IPS-11a (cell line): ENCODE data around the gene TMEM198.

Experiments used
- H3K4me3 ChIP-seq: one replicate; pipeline ENCODE4 v1.5.1; 2013; ENCODE audit warnings: low read depth, low read length, control low read depth

Gene TMEM198

DNA sequence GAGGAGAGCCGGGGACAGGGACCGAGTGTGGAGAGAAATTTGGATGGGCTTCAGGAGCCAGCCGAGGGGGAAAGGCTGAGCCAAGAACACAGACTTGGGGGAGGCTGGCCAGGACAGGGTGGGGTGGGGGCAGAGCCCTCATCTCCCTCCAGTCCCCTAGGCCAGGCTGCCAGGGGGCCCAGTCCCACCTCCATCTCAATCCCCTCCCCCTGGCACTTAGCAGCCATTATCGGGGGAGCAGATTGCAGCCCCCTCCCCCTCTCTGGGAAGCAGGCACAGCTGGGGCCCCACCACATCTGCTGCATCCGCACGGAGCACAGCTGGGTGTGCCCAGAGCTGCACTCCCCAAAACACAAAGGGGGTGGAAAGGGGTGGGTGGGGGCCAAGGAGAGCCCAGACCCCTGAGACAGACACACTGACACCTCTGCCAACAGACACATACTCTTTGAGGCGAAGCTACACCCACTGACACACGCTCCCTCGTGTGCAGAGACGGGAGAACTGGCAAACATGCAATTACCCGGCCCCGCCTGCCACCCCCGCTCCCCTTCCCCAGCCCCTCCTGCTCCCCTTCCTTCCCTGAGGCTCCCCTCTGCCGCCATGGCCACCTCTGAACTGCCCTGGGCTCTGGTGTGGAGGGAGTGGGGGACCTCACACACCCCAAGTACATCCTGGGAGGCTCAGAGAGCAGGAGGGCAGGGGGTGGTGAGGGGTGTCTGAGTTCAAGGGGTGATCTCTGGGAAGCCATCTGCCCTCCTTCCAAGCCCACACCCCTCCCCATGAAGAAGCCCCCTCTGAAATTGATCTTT, 34.7 kb upstream of the TMEM198 start:
- peak overlapping the region; percentile 30 for H3K4me3 ChIP-seq

DNA sequence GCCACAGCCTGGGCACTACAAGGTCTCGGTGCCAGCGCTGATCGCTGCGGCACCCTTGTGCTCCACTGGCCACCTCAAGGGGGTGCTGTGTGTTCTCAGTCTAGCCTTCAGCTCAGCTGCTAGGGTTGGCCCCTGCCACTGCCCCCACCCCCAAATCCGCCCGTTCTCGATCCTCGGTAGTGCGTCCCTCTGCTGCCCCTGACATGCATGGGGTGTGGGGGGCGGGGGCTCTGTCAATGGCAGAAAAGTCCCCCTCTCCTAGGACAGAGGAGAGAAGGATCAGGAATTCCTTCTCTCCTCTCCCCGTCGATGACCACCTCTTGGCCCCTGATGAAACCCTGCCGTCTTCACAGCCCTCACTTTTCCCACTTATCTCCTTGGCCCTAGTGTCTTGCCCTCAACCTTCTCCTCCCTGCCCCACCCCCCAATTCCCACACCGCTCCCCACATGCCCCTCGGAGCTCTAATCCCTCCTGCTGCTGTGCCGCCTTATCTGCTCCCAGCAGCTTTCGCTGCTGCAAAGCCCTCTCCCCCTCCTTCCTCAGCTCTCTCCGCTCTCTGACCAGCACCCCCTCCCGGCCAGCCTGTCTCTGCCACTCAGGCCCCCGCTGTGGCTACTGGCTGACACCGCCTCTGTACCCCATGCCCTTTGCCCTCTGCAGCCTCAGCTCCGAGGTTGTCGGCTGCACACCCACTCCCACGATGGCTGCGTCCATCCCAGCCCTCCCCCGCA, 33.9 kb upstream of the TMEM198 start:
- peak overlapping the region; percentile 30 for H3K4me3 ChIP-seq

DNA sequence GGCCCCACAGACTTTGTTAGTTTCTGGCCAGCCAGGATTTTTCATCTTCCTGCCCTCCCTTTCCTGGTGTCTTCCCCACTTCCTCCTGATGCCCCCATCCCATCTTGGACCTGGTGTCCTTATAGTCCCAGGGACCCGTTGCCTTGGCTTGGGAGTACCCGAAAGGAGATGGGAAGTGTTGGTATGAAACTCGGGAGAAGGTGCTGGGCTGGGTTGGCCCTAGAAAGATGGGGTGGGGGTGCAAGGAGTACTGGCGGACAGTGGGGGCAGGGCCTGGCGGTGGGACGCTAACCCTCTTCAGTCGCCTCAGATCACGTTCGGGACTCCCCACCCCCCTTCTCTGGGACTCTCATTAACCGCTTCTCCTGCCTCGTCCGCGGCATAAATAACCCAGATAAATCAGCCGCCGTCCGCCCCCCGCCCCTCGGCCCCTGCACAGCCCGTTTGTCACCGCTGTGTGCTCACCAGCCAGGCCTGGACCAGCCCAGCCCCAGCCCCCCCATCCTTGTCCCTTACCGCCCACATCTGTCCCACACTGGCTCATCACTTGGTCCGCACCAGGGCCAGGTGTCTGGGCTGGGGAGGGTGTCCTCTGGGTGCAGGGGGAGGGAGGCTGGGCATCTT, 33.2 kb upstream of the TMEM198 start:
- H3K4me3 ChIP-seq: no peak overlapping the region

DNA sequence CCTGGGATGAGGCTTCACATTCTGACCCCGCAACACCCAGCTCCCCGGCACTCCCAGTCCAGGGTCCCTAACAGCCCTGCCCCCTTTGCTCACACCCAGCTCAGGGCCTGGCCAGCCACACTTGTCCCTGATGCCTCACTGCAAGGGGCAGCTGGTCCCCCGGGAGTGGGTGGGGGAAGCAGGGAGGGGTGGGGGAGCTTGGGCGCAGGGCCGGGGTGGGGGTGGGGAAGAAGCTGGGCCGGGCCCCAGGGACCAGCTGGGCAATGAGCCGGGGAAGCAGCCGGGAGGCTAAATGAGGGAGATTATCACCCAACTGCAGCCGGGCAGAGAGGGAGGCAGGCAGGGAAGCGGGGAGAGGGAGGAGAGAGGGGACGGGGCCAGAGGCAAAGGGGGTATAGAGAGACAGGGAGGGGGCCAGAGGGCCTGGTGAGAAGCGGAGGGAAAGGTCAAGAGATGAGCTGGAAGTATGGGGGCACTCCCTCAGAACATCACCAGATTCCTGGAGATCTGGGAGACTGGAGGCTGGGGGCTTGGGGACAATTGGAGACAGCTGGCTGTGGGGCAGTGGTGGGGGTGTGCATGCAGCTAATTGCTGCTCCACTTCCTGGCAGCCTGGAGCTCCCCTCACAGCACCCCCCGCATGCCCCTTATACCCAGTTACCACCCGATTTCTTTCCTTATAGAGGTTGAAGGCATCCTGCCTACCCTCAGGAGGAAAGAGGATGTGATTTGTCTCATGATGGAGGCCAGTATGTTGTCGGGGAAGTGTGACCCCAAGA, 32.1 kb upstream of the TMEM198 start:
- H3K4me3 ChIP-seq: no peak overlapping the region

DNA sequence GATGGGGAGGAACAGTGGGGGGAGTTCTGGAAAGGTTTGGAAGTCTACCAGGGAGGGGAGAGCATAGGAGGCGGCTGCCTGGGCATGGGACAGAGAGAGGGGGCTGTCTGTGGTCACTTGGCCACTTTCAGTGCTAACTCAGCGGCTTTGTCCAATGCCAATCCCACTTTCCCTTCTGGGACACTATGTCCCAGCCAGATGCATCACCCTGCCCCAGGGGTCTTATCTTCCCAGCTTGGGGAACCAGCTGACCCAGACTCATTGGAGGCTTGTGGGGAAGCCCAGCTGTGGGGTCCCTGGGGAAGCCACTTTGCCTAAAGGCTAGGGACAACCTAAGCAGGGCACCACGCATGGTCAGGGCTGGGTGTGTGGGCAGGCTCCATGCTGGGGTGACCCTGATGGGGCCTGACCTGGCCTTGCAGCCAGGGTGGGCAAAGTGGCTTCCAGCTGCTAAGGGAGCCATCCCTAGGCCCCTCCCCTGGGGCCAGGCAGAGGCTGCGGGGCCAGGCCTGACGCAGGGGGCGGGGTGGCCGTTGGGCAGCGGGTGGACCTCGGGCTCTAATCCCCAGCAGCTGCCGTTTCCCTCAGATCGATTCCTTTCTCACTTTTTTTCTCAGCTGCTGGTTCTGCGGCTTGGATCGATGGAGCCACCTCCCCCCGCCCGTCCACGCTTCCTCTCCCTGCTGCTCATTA, 31.2 kb upstream of the TMEM198 start:
- H3K4me3 ChIP-seq: no peak overlapping the region

DNA sequence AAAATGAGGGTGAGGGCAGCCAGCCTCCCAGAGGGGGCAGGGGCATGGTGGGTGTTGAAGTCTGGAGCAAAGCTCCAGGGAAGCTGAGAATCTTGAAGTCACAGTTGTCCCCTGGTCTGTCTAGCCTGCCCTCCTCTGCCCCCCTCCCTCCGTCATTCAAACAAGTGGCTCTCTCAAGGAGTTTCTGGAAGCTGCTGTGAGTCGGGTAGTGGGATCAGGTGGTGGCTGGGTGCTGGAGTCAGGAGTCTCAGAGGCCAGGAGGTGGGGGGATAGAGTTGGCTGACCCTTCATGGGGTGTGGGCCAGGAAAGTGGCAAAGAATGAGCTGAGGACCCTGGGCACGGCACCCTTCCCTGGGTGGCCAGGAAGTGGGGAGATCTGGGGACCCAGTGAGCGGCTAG, 30.0 kb upstream of the TMEM198 start:
- H3K4me3 ChIP-seq: no peak overlapping the region

DNA sequence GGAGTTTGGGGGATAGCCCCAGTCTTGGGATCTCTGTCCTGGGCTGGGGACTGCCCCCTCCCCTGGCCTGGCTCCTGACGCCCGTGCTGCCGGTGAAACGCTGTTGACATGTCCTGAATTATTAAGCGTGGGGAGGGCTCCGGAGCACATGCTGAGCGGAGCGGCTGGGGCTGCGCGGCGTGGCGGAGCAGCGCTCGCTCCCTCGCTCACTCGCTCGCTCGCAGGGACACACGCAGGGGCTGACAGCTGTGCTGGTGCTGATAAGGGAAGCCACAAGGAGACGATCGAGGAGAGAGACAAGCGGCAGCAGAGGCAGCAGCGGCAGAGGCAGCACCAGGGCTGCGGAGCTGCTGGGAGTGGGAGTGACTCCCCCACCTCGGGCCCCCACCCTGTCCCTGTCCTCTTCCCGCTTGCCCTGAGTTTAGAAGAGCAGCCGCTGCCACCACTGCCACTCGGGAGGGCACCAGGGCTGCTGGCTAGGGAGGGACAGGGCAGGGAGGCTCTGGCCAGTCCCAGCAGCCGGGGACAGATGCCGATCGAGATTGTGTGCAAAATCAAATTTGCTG, 29.5 kb upstream of the TMEM198 start, which contains the start of gene ASIC4:
Gene ASIC4 (plus strand): TSS at position 287 of the 566 bp plus-strand sequence. CDS start 243 bp downstream, at position 530.
- no peak within 1 kb of the TSS for H3K4me3 ChIP-seq

DNA sequence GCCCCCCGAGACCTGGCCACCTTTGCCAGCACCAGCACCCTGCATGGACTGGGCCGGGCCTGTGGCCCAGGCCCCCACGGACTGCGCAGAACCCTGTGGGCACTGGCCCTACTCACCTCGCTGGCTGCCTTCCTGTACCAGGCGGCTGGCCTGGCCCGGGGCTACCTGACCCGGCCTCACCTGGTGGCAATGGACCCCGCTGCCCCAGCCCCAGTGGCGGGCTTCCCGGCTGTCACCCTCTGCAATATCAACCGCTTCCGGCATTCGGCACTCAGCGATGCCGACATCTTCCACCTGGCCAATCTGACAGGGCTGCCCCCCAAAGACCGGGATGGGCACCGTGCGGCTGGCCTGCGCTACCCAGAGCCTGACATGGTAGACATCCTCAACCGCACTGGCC, 29.0 kb upstream of the TMEM198 start:
- no peak overlapping the region for H3K4me3 ChIP-seq

DNA sequence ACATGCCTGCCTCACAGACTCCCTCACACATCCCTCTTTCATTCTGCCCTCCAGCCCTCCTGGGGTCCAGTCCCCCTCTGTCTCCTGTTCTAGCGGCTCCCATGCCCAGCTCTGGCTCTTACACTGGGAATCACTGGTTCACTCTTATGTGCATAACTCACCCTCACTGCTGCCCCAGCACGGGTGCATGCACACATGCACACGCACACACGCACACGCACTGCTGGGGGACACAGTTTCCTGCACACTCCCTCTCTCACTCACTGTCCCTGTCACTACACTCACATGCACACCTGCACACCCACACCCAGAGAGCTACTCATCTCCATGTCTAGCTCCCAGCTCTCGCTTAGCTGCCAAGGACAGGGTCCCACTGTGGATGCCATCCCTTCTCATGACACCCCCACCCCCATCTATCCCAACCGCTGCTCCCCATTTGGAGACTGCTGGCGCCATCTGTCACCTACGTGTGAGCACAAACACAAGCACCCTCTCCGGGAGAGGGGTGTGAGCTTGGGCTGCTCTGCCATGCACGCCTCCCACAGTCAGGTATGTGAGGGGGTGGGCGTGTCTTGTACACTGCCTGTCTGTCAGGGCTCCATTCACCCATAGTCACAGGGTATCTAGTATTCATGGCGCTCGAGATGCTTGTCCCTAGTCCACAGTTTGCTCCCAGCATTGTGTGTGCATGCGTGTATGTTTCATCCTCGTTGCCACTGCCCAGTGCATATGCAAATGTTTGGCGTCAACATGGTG, 27.8 kb upstream of the TMEM198 start:
- no peak overlapping the region for H3K4me3 ChIP-seq

DNA sequence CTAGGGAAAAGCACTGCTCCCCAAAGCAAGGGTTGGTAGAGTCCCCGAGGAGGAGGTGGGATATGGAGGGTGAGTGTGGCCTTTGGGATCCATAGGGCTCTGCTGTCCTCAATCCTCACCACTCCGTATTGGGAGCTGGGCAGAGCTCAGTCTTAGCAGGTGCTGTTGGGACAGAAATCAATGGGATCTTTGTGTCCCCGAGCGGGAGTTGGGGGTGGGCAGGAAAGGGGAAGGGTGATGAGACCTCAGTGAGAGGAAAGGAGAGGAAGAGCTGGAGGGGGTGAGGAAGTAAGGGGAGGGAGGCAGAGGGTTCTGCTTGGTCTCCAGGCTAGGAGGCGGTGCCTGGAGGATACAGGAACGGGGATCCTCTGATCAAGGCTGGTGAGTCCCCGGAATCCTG, 26.9 kb upstream of the TMEM198 start:
- no peak overlapping the region for H3K4me3 ChIP-seq

DNA sequence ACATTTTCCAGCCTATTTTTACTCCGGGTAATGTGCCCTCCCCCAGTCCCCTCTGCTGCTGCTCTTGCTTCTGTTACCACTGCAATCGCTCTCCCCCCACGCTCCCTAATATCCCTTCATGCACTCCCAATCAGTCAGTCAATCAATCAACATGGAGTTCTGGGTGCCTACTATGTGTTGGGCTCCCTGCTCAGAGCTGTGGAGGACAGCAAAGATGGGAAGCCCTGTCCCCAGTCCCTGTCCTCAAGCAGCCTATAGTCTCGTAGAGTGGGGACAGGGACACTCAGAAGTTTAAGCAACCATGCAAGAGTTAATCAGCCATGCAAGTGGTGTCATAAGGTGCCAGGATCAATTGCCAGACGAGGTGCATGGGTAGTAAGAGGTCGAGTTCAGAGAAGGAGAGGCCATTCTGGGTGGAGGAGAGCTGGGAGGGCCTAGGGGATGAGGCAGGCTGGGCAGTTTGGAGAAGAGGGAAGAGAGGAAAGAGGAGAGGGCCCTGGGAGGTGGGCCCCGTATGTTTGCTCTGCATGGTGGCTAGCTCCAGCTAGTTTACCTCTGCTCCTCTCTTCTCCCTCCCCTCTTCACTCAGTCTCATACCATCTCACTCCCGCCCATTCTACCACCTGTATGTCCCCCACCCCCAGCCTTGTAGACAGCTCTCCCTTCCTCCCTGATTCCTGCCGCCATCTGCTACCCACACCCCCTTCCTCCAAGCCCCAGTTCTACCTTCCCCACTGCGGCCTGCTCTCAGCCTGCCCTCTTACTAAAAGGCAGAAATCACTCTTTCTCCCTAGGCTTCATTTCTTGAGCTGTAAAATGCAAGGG, 25.7 kb upstream of the TMEM198 start:
- no peak overlapping the region for H3K4me3 ChIP-seq

DNA sequence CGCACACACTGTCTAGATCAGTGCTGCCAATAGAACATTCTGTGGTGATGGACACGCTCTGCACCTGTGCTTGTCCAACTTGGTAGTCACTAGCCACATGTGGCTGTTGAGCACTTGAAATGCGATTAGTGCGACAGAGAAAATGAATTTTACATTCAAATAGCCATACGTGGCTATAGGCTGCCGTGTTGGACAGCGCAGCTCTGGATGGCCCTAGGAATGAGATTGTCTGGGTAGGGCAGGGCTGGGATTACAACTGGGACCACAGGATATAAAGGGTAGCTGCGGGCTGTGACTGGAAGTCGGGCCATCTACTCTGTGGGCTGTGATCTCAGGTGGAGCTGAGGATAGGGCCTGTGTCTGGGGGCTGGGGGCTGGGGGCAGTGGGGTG, 24.3 kb upstream of the TMEM198 start:
- H3K4me3 ChIP-seq: no peak overlapping the region

DNA sequence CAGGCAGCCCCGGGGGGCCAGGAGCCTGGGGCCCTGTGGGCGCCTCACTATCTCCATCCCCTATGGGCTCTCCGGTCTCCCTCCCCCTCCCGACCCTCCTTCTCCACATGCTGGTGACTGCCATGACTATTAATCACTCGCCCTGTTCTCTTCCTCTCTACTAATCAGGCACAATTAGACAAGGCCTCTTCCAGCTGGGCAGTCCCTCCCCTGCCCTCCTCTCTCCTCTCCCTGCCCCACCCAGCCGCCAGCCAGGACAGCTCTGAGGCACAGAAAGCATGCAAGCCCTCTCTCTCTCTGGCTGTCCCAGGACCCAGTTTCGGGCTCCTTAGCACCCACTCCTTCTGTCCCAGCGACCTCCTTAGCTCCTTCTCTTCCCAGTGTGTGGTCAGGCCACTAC, 23.7 kb upstream of the TMEM198 start:
- no peak overlapping the region for H3K4me3 ChIP-seq

DNA sequence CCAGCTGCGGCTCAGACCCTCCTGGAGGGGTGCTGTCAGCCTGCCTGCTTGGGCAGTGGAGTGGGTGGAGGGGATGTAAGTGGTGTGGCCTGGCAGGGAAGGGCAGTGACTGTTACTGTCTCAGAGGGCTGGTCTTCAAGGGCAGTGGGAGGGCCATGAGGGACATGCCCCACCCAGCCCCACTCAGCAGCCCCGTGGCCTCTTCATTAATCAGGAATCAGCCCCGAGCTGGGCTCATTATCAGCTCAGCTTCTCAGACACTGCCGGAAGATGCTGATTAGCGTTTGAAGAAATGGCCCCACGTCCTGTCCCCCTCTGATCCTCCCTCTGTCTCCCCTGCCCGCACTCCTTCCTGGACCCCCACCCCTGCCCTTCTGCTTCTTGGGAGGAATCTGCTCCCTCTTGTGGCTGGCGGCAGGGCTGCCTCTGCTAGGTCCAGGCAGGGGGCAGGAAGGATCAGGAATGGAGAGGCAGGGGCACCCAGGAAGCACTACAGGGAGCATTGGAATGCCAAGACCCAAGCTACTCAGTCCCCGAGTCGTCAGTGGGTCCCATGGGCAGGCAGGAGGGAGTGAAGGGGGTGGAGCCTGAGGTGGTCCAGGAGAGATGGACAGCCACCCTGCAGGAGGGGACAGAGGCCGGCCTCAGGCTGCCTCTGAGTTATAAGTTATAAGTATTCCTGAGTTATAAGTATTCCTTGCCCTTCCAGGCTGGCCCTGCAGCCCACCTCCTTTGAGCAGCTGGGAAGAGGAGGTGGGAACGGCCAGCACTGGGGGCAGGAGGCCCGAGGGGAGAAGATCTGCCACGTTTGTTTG, 22.6 kb upstream of the TMEM198 start:
- H3K4me3 ChIP-seq: no peak overlapping the region

DNA sequence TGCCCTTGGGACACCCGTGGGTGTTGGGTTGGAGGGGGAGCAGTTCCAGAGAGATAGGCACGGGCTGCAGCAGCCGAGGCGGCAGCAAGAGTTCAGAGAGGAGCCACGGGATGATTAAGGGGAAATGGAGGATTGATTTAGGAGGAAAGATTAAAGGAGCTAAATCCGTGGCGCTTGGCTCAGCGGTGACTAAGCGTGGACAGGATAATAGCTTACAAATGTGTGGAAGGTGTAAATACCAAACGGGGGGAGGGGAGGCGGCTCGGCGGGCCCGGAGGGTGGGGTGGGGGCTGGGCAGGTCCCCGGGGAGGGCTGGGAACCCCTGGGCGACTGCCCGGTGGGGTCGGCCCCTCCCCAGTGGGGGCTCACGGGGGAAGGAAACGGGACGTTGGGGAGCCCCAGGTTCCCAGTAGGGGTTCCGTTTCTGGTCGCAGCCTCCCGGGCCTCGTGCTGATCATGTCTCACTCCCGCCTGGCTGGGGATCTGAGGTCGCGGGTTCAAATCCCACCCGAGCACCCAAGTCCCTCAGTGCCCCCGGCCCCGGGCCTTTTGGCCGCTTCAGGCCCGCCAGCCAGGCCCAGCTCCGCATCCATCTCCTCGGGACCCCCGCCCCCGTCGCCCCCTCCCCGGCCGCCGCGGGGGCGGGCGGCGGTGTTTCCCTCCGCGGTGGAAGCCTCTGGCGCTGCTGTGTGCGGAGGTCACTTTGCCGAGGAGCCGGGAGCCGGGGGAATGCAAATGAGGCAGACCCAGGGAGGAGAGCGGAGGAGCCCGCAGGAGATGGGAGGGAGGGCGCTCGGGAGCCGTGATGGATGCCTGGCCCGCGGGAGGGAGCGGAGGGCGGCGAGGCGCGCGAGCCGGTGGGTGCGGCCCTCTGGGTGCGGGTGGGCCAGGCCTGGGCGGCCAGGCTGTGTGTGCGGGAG, 21.5 kb upstream of the TMEM198 start:
- peak overlapping the region; percentile 30 for H3K4me3 ChIP-seq

DNA sequence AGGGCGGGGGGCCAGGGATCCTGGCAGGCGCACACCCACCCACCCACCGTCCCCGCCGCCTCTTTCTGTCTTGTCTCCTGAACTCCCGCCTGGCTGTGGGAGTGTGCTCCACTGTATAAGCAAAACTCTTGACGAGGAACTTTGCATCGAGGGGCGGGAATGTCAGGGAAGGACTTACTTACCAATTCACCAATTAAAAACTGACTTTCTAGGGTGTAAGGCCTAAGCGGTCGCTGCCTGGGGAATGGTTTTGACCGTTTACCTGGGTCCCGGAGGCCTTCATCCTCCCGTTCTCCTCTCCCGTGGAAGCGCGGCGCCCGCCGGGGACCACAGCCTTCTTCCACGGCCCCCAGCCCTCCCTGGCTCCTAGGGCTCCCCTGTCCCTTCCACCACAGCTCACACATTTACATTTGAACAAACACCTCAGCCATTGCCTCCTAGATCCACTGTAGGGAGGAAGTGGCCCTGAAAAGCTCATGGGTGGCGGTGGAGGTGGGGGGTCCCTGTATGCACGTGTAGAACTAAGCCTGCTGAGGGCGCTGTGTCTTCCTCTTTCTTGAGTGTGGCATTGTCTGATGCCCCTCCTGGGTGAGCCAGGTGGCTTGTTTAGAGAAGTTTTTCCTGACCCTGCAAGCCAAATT, 20.7 kb upstream of the TMEM198 start:
- peak overlapping the region; percentile 30 for H3K4me3 ChIP-seq
